ENCODE data around the gene KCNG3. TPM values are rescaled to one million over a fixed set of nuclear protein-coding genes. Genes with fewer than 3 reads are reported as not detected.

Gene KCNG3
- total and polyA plus RNA-seq, 7 donors: 0.23 to 1.8 (median 0.72) TPM; not detected in 1

GRCh38 chr2:42523341-42523740, 29.6 kb upstream of the KCNG3 start:
- no peak for DNase-seq
- no peak overlapping the region for H3K4me3 ChIP-seq
- H3K4me1 ChIP-seq: no peaks in the 10 kb centered on the region
- H3K27ac ChIP-seq: no peak overlapping the region
- H3K27me3 ChIP-seq: no peaks in the 10 kb centered on the region
- 69 to 91% methylated on average over 13 of the region's 13 CpGs for WGBS, 2 donors
- H3K9me3 ChIP-seq: no peaks in the 10 kb centered on the region
- no peaks in the 10 kb centered on the region for H3K36me3 ChIP-seq
- intact Hi-C loops (cut with DNase I): no loop called here
- TF ChIP-seq EP300 (IDR thresholded peaks at IDR 0.05) (no peak), CTCF (IDR thresholded peaks at IDR 0.05) (no peak)

GRCh38 chr2:42522035-42522434, 28.3 kb upstream of the KCNG3 start:
- no peak for DNase-seq
- Histone ChIP-seq H3K36me3 (no peaks in the 10 kb centered on the region), H3K4me3 (no peak overlapping the region), H3K4me1 (no peaks in the 10 kb centered on the region), H3K27ac (no peak overlapping the region), H3K9me3 (no peaks in the 10 kb centered on the region), H3K27me3 (no peaks in the 10 kb centered on the region)
- WGBS, 2 donors: 46 to 94% methylated on average over 2 of the region's 2 CpGs
- no peak for TF ChIP-seq POLR2A (IDR thresholded peaks at IDR 0.05)
- TF ChIP-seq POLR2AphosphoS5 (IDR thresholded peaks at IDR 0.05): no peak
- TF ChIP-seq EP300 (IDR thresholded peaks at IDR 0.05): no peak
- TF ChIP-seq CTCF (IDR thresholded peaks at IDR 0.05): no peak
- intact Hi-C loops (cut with DNase I): no loop called here

GRCh38 chr2:42519624-42520023, 25.8 kb upstream of the KCNG3 start:
- Histone ChIP-seq H3K27ac (no peak overlapping the region), H3K4me1 (no peaks in the 10 kb centered on the region), H3K4me3 (no peak overlapping the region), H3K9me3 (no peaks in the 10 kb centered on the region), H3K36me3 (no peaks in the 10 kb centered on the region), H3K27me3 (no peaks in the 10 kb centered on the region)
- TF ChIP-seq CTCF (IDR thresholded peaks at IDR 0.05) (no peak), POLR2A (IDR thresholded peaks at IDR 0.05) (no peak), EP300 (IDR thresholded peaks at IDR 0.05) (no peak), POLR2AphosphoS5 (IDR thresholded peaks at IDR 0.05) (no peak)
- WGBS, 2 donors: 63 to 83% methylated on average over 8 of the region's 8 CpGs
- intact Hi-C loops (cut with DNase I): no loop called here
- no peak for DNase-seq

- Histone ChIP-seq H3K4me1 (no peaks in the 10 kb centered on the region), H3K27ac (no peak overlapping the region), H3K9me3 (no peaks in the 10 kb centered on the region), H3K27me3 (no peaks in the 10 kb centered on the region), H3K36me3 (no peaks in the 10 kb centered on the region), H3K4me3 (no peak overlapping the region)
- intact Hi-C loops (cut with DNase I): no loop called here
- 52 to 76% methylated on average over 4 of the region's 4 CpGs for WGBS, 2 donors
- TF ChIP-seq POLR2AphosphoS5 (IDR thresholded peaks at IDR 0.05): no peak
- no peak for TF ChIP-seq CTCF (IDR thresholded peaks at IDR 0.05)
- no peak for TF ChIP-seq EP300 (IDR thresholded peaks at IDR 0.05)
- TF ChIP-seq POLR2A (IDR thresholded peaks at IDR 0.05): no peak
- DNase-seq: no peak
Observed at GRCh38 chr2:42516418-42516901, 22.7 kb upstream of the KCNG3 start.

- Histone ChIP-seq H3K27ac (no peak overlapping the region), H3K4me1 (no peaks in the 10 kb centered on the region), H3K9me3 (no peaks in the 10 kb centered on the region), H3K36me3 (no peaks in the 10 kb centered on the region), H3K4me3 (no peak overlapping the region), H3K27me3 (no peaks in the 10 kb centered on the region)
- TF ChIP-seq POLR2AphosphoS5 (IDR thresholded peaks at IDR 0.05): no peak
- TF ChIP-seq CTCF (IDR thresholded peaks at IDR 0.05): peak; percentile 22 to 69 (median 60)
- DNase-seq: no peak
- WGBS, 2 donors: 44 to 74% methylated on average over 5 of the region's 5 CpGs
- intact Hi-C loops (cut with DNase I): loop anchor here (2.0 to 5.0 kb wide), 2 partner anchors 54 to 149 kb away; partner anchors contain the start of gene MTA3
Observed at GRCh38 chr2:42513252-42513918, 19.6 kb upstream of the KCNG3 start.
